ENCODE measurements around the gene TENM4. TPM values are rescaled to one million over a fixed set of nuclear protein-coding genes. Genes with fewer than 3 reads are reported as not detected.

TENM4 gene
- total RNA-seq, 4 donors from 2014 or later: 1.1 to 2.7 (median 2.0) TPM

- H3K4me3 ChIP-seq: no peak overlapping the region
- no peaks in the 10 kb centered on the region for H3K9me3 ChIP-seq
- no peak overlapping the region for H3K27ac ChIP-seq
- no peaks in the 10 kb centered on the region for H3K27me3 ChIP-seq
- no peak for TF ChIP-seq CTCF (IDR thresholded peaks at IDR 0.05)
- TF ChIP-seq POLR2A (IDR thresholded peaks at IDR 0.05): no peak
- H3K4me1 ChIP-seq: no peaks in the 10 kb centered on the region
- no peak for DNase-seq
- no peaks in the 10 kb centered on the region for H3K36me3 ChIP-seq
Observed at GRCh38 chr11:78905756-78906155, 535.1 kb downstream of the TENM4 start.

GRCh38 chr11:78902771-78903507 is 537.9 kb downstream of the TENM4 start:
- TF ChIP-seq CTCF (IDR thresholded peaks at IDR 0.05) (no peak), POLR2A (IDR thresholded peaks at IDR 0.05) (no peak)

GRCh38 chr11:78901831-78902230 is 539.0 kb downstream of the TENM4 start:
- Histone ChIP-seq H3K27me3 (no peaks in the 10 kb centered on the region), H3K9me3 (no peaks in the 10 kb centered on the region), H3K27ac (no peak overlapping the region), H3K4me3 (no peak overlapping the region), H3K4me1 (no peaks in the 10 kb centered on the region), H3K36me3 (no peaks in the 10 kb centered on the region)
- DNase-seq: no peak
- no peak for TF ChIP-seq CTCF (IDR thresholded peaks at IDR 0.05)

More at GRCh38 chr11:78902771-78903507, 537.9 kb downstream of the TENM4 start:
- Histone ChIP-seq H3K27me3 (no peaks in the 10 kb centered on the region), H3K4me3 (no peak overlapping the region), H3K36me3 (no peaks in the 10 kb centered on the region), H3K27ac (no peak overlapping the region), H3K9me3 (no peaks in the 10 kb centered on the region), H3K4me1 (no peaks in the 10 kb centered on the region)
- no peak for DNase-seq

- H3K4me3 ChIP-seq: no peak overlapping the region
- H3K27me3 ChIP-seq: no peaks in the 10 kb centered on the region
- H3K27ac ChIP-seq: no peak overlapping the region
- H3K4me1 ChIP-seq: no peaks in the 10 kb centered on the region
- H3K36me3 ChIP-seq: no peaks in the 10 kb centered on the region
- DNase-seq: no peak
- no peaks in the 10 kb centered on the region for H3K9me3 ChIP-seq
- no peak for TF ChIP-seq CTCF (IDR thresholded peaks at IDR 0.05)
- no peak for TF ChIP-seq POLR2A (IDR thresholded peaks at IDR 0.05)
Observed at GRCh38 chr11:78898266-78898775, 542.5 kb downstream of the TENM4 start.

GRCh38 chr11:78893996-78894395 is 546.8 kb downstream of the TENM4 start:
- TF ChIP-seq CTCF (IDR thresholded peaks at IDR 0.05) (no peak), POLR2A (IDR thresholded peaks at IDR 0.05) (no peak)
- H3K27ac ChIP-seq: no peak overlapping the region
- no peaks in the 10 kb centered on the region for H3K4me1 ChIP-seq
- H3K9me3 ChIP-seq: no peaks in the 10 kb centered on the region
- H3K36me3 ChIP-seq: no peaks in the 10 kb centered on the region
- no peaks in the 10 kb centered on the region for H3K27me3 ChIP-seq
- no peak overlapping the region for H3K4me3 ChIP-seq
- no peak for DNase-seq

Measured in Peyer's patch (tissue), 4 donors.